ENCODE data around the gene THRA. TPM values are rescaled to one million over a fixed set of nuclear protein-coding genes. Genes with fewer than 3 reads are reported as not detected.

The THRA gene
- polyA plus RNA-seq, 1 of the 3 experiments (the other 2 are of a cell fraction): 23.1 TPM

DNA sequence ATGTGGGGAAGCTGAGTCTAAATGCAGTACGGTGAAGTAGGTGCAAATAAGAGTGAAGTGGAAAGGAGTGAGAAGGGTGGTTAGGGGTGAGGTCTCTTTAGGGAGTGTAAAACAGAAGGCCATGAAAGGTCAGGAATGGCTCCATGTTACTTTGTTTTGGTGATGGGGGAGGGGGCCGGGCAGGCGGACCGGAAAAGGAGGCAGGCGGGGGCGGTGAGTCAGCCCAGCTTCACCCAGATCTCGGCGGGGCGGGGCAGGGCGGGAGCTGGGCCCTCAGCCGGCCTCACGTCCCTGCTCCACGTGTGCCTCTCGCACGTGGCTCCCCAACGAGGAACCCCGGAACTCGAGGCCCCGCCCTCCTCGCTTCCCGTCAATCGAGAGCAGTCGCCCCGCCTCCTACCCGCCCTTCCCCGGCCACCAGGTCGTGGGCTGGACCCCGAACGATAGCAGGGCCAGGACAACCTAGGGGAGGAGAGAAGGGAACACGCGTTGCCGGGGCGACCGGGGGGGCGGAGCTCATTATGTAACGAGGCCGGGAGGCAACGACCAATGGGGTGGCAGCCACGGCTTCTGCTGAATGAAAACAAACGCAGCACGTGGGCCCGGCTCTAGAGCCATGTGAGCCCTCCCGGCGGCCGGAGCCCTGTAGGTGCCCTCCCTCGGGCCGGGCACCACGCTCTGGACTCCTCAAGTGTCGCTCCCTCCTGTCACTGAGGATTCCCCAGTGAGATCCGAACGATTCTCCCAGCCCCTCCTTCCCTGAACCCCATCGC lies 36.3 kb downstream of the THRA start:
- peak overlapping the region; percentile 73 to 96 for H3K4me3 ChIP-seq (ENCODE audit: low read depth in 2 of 2, low read length in 1 of 2)
- H3K9me2 ChIP-seq: no peaks in the 10 kb centered on the region
- H3K9ac ChIP-seq: peak overlapping the region; percentile 99
- peaks cover 14 to 28% of the 10 kb centered on the region in 2 experiments; a peak in 1 of 4 replicates for H3K4me1 ChIP-seq (ENCODE audit: control insufficient read depth in 1 of 2, insufficient read depth in 2 of 2, low read depth in 1 of 2, low read length in 1 of 2)
- H3K79me2 ChIP-seq (ENCODE audit: insufficient read depth): peaks cover 31% of the 10 kb centered on the region
- peaks cover 14% of the 10 kb centered on the region for H3F3A ChIP-seq (replicated peaks; ENCODE audit: insufficient read depth)
- ChIA-PET CTCF (interaction anchor here (0.9 to 12.5 kb wide), 13 partner anchors 8 to 92 kb away, joined by 3 to 98 read pairs (median 4); partner anchors contain the start of gene RAPGEFL1), POLR2A (interaction anchor here (1.4 to 3.3 kb wide), 3 partner anchors 14 to 120 kb away, joined by 3 to 25 read pairs (median 9); partner anchors contain the start of gene WIPF2)
- 4% methylated on average over 25 of the region's 52 CpGs for WGBS (ENCODE audit: low lambda C conversion rate)
- H3K27ac ChIP-seq (ENCODE audit: low read depth in 2 of 2, low read length in 1 of 2): peak overlapping the region; percentile 74 to 95
- peak overlapping the region; percentile 96 for H3K4me2 ChIP-seq
- peak; percentile 97 for DNase-seq
- peaks cover 21 to 27% of the 10 kb centered on the region in 2 experiments for H3K36me3 ChIP-seq (replicated peaks in 1 of 2; ENCODE audit: control insufficient read depth in 1 of 2, insufficient read depth in 2 of 2, low read length in 1 of 2)
- H2AFZ ChIP-seq (ENCODE audit: low read depth): no peak overlapping the region
- H4K20me1 ChIP-seq (ENCODE audit: insufficient read depth): 0 out of 2 replicates have a peak, but pooled peaks cover 5% of the 10 kb centered on the region
- H3K9me3 ChIP-seq: no peaks in the 10 kb centered on the region
- no peaks in the 10 kb centered on the region for H3K27me3 ChIP-seq (ENCODE audit: insufficient read depth)
- TF ChIP-seq, protein P1, sequence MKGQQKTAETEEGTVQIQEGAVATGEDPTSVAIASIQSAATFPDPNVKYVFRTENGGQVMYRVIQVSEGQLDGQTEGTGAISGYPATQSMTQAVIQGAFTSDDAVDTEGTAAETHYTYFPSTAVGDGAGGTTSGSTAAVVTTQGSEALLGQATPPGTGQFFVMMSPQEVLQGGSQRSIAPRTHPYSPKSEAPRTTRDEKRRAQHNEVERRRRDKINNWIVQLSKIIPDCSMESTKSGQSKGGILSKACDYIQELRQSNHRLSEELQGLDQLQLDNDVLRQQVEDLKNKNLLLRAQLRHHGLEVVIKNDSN (IDR thresholded peaks at IDR 0.05; ENCODE audit: borderline replicate concordance, low read depth): peak; percentile 65; the same call in 1 of the 2 replicates
- TF ChIP-seq, protein P2, sequence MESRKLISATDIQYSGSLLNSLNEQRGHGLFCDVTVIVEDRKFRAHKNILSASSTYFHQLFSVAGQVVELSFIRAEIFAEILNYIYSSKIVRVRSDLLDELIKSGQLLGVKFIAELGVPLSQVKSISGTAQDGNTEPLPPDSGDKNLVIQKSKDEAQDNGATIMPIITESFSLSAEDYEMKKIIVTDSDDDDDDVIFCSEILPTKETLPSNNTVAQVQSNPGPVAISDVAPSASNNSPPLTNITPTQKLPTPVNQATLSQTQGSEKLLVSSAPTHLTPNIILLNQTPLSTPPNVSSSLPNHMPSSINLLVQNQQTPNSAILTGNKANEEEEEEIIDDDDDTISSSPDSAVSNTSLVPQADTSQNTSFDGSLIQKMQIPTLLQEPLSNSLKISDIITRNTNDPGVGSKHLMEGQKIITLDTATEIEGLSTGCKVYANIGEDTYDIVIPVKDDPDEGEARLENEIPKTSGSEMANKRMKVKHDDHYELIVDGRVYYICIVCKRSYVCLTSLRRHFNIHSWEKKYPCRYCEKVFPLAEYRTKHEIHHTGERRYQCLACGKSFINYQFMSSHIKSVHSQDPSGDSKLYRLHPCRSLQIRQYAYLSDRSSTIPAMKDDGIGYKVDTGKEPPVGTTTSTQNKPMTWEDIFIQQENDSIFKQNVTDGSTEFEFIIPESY (IDR thresholded peaks at IDR 0.05; ENCODE audit: borderline replicate concordance, low read depth): no peak
- TF ChIP-seq RCOR1 (IDR thresholded peaks at IDR 0.05; ENCODE audit: low read length): no peak
- TF ChIP-seq ELF1 (IDR thresholded peaks at IDR 0.05): peak; percentile 50
- TF ChIP-seq RFX5 (IDR thresholded peaks at IDR 0.05; ENCODE audit: low read length): no peak
- TF ChIP-seq FOXM1 (IDR thresholded peaks at IDR 0.05; ENCODE audit: low read depth): 0 out of 2 replicates have a peak, but pooled peaks have one; percentile 54
- TF ChIP-seq YY1 (IDR thresholded peaks at IDR 0.05; ENCODE audit: low read depth): no peak
- TF ChIP-seq TAF1 (IDR thresholded peaks at IDR 0.05; ENCODE audit: borderline replicate concordance, low read depth, low read length): peak; percentile 47; the same call in 1 of the 2 replicates
- TF ChIP-seq POLR2AphosphoS5 (IDR thresholded peaks at IDR 0.05; ENCODE audit: low read depth, low read length): no peak; the same call in 1 of the 2 replicates
- TF ChIP-seq, protein P3, sequence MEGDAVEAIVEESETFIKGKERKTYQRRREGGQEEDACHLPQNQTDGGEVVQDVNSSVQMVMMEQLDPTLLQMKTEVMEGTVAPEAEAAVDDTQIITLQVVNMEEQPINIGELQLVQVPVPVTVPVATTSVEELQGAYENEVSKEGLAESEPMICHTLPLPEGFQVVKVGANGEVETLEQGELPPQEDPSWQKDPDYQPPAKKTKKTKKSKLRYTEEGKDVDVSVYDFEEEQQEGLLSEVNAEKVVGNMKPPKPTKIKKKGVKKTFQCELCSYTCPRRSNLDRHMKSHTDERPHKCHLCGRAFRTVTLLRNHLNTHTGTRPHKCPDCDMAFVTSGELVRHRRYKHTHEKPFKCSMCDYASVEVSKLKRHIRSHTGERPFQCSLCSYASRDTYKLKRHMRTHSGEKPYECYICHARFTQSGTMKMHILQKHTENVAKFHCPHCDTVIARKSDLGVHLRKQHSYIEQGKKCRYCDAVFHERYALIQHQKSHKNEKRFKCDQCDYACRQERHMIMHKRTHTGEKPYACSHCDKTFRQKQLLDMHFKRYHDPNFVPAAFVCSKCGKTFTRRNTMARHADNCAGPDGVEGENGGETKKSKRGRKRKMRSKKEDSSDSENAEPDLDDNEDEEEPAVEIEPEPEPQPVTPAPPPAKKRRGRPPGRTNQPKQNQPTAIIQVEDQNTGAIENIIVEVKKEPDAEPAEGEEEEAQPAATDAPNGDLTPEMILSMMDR (IDR thresholded peaks at IDR 0.05): no peak
- TF ChIP-seq SIN3A (IDR thresholded peaks at IDR 0.05; ENCODE audit: borderline replicate concordance, low read depth, low read length): peak; percentile 87
- no peak for TF ChIP-seq RAD21 (IDR thresholded peaks at IDR 0.05; ENCODE audit: low read length)
- TF ChIP-seq GATA2 (CRISPR knock-in tag; IDR thresholded peaks at IDR 0.05): no peak
- peak; percentile 84; the same call in 1 of the 2 replicates for TF ChIP-seq RXRA (IDR thresholded peaks at IDR 0.05; ENCODE audit: borderline replicate concordance, low read depth)
- peak; percentile 47; the same call in 1 of the 2 replicates for TF ChIP-seq TEAD4 (IDR thresholded peaks at IDR 0.05; ENCODE audit: borderline replicate concordance, insufficient read depth)
- TF ChIP-seq FOSL2 (IDR thresholded peaks at IDR 0.05; ENCODE audit: borderline replicate concordance, low read depth): peak; percentile 91
- no peak for TF ChIP-seq NRF1 (IDR thresholded peaks at IDR 0.05; ENCODE audit: low read depth, low read length)
- peak; percentile 51; the same call in 1 of the 2 replicates for TF ChIP-seq TCF12 (IDR thresholded peaks at IDR 0.05)
- no peak for TF ChIP-seq EZH2phosphoT487 (IDR thresholded peaks at IDR 0.05; ENCODE audit: borderline replicate concordance, low read depth)
- TF ChIP-seq GABPA (IDR thresholded peaks at IDR 0.05; ENCODE audit: low read depth): peak; percentile 49; the same call in 1 of the 2 replicates
- TF ChIP-seq, protein P4, sequence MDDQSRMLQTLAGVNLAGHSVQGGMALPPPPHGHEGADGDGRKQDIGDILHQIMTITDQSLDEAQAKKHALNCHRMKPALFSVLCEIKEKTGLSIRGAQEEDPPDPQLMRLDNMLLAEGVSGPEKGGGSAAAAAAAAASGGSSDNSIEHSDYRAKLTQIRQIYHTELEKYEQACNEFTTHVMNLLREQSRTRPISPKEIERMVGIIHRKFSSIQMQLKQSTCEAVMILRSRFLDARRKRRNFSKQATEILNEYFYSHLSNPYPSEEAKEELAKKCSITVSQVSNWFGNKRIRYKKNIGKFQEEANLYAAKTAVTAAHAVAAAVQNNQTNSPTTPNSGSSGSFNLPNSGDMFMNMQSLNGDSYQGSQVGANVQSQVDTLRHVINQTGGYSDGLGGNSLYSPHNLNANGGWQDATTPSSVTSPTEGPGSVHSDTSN (IDR thresholded peaks at IDR 0.05): peak; percentile 87
- peak; percentile 82 for TF ChIP-seq JUND (IDR thresholded peaks at IDR 0.05)
- TF ChIP-seq, protein P5, sequence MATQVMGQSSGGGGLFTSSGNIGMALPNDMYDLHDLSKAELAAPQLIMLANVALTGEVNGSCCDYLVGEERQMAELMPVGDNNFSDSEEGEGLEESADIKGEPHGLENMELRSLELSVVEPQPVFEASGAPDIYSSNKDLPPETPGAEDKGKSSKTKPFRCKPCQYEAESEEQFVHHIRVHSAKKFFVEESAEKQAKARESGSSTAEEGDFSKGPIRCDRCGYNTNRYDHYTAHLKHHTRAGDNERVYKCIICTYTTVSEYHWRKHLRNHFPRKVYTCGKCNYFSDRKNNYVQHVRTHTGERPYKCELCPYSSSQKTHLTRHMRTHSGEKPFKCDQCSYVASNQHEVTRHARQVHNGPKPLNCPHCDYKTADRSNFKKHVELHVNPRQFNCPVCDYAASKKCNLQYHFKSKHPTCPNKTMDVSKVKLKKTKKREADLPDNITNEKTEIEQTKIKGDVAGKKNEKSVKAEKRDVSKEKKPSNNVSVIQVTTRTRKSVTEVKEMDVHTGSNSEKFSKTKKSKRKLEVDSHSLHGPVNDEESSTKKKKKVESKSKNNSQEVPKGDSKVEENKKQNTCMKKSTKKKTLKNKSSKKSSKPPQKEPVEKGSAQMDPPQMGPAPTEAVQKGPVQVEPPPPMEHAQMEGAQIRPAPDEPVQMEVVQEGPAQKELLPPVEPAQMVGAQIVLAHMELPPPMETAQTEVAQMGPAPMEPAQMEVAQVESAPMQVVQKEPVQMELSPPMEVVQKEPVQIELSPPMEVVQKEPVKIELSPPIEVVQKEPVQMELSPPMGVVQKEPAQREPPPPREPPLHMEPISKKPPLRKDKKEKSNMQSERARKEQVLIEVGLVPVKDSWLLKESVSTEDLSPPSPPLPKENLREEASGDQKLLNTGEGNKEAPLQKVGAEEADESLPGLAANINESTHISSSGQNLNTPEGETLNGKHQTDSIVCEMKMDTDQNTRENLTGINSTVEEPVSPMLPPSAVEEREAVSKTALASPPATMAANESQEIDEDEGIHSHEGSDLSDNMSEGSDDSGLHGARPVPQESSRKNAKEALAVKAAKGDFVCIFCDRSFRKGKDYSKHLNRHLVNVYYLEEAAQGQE (IDR thresholded peaks at IDR 0.05; ENCODE audit: low read depth, low read length): peak; percentile 62; the same call in 1 of the 2 replicates

All from SK-N-SH (cell line).